Measurements from ENCODE around the gene COG7.
A peak's percentile ranks its signal among the peaks of the same experiment; 100 is the strongest.
"Not testable (repeated sequence)": the region's sequence is repeated elsewhere in the genome, so short reads cannot be mapped to it uniquely, and the experiment has no call there.

Gene COG7

DNA sequence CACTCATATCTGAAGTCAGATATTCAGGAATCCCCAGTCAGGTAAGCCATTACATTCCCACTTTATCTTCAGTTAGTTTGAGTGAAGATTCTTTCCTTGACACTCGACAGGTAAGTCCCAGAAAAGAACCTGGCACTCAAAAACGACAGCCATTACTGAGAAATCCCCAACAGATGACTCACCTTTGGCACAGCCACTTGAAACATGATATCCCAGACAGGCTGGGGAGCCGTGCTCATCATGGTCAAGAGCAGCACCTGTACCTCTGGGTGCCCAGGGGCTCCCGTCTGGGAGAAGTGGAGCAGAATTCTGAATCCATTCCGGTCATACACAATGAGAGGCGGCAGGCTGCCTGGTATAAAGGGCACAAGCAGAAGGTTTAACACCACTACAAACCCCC is 16.8 kb upstream of the COG7 start:
- DNase-seq (ENCODE audit: low read depth) = no peak

DNA sequence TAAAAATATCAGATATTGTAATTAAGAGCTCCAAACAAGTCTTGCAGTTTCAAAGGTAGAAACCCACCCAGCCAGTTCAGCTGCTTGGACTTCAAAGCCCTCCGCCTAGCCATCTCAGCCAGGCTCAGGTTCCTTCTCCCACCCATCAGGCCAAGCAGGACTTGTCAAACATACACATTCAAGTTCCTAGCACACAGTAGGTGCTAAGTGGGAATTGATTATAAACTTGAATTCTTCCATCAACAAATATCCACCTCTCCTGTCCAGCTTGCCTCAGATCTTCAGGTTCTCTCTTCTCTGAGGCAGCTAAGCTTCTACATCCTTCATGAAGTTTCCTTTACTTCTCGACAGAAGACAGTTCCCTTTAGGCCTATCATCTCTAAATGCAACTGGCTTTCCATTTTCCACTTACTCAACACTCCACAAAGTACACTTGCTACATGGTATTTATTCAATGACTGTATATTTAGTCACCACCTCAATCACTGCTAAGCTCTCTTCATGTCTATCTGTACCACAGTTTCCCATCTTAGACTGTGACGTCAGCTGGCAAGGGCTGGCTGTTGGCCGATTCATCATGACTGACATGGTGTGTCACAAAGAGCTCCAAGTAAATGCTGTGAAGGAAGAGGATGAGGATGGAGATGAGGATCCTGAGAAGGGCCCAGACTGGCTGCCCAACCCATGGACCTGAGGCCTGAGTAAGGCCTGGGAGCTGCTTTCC is 13.3 kb upstream of the COG7 start:
- DNase-seq (ENCODE audit: low read depth) = no peak

DNA sequence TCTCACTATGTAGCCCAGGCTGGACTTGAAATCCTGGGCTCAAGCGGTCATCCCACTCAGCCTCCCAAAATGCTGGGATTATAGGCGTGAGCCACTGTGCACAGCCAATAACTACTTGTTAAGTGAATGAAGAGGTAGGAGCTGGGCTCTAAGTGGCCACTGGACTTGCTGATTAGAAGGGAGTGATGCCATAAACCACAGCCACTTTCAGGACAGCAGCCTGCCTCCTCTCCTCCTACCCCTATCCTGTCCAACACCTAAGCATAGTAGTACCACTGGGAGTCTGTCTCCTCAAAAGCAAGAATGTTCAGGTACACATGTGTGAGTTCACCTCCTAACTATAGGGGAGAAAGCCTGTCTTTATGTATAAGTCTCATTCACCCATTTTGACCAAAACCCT is 12.2 kb upstream of the COG7 start:
- no peak for DNase-seq (ENCODE audit: low read depth)

DNA sequence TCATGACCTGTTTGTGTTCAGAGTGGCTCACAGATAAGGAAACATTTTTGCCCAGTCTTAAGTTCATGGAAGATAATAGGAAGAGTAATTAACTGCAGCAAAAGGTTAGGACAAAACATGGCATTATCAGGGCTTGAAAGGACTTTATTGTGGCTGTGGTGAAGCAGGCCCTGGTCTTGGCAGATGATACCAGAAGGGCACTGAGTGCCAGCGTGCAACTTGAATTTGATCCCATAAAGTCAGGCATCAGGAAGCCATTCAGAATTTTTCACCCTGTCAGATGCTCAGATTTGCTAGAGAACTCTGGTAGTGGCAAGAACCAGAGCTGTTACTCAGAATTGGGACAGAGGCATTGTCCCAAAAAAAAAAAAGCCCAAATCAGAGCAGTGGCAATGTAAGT is 11.2 kb upstream of the COG7 start:
- DNase-seq (ENCODE audit: low read depth) = no peak

DNA sequence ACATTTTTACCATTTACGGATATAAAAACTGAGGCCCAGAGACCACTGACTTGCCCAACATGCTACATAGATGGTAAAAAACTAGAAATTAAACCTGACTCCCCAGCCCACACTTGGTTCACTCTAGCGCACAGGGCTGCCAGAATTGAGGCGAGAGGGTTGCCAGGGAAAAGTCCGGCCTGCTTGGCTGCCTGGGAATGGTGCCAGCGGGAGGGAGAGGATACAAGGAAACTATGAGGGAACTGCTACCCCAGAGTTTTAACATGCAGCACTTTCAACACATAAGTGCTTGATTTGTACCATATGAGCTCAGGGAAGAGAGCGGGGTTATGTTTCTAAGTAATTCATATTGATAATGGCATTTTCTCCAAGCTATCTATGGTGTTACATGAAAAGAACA is 10.0 kb upstream of the COG7 start:
- DNase-seq (ENCODE audit: low read depth) = not testable (repeated sequence)

DNA sequence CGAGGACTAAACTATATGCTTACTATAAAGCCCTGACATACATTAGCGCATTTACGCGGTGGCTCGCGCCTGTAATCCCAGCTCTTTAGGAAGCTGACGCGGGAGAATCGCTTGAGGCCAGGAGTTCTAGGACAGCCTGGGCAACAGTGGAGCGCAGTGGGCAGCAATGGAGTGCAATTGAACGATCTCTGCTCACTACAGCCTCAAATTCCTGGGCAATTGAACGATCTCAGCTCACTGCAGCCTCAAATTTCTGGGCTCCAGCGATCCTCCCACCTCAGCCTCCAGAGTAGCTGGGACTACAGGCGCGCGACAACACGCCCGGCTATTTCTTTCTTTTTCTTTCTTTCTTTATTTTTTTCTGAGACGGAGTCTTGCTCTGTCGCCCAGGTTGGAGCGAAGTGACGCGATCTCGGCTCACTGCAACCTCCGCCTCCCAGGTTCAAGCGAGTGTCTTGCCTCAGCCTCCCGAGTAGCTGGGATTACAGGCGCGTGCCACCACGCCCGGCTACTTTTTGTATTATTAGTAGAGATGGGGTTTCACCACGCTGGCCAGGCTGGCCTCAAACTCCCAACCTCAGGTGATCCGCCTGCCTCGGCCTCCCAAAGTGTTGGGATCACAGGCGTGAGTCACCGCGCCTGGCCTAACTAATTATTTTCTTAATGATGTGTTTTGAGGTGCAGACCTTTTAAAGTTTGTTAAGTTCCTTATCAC is 506 bp upstream of the COG7 start:
- DNase-seq (ENCODE audit: low read depth) = no peak

DNA sequence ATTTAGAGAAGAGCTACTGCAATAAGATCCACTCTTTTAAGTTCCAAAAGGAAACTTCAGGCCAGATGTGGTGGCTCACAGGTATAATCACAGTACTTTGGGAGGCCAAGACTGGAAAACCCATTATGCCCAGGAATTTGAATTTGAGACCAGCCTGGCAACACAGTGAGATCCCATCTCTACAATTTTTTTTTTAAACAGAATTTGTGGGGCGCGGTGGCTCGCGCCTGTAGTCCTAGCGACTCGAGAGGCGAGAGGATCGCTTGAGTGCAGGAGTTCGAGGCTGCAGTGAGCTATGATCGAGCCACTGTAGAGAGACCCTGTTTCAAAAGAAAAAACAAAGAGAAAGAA is 793 bp downstream of the COG7 start:
- DNase-seq (ENCODE audit: low read depth) = no peak

DNA sequence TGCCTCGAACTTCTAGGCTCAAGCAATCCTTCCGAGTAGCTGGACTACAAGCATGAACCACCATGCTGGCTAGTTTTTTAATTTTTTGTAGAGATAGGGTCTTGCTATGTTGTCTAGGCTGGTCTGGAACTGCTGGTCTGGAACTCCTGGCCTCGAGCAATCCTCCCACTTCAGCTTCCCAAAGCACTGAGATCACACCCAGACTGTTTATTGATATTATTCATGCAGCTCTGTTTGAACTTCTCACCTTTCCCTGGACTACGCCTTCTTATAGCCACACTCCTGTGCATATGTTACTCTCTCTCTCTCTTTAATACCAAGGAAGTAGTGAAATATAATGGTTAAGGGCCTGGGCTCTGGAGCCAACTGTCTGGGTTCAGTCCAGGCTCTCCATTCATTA is 4.6 kb downstream of the COG7 start:
- no peak for DNase-seq (ENCODE audit: low read depth)

DNA sequence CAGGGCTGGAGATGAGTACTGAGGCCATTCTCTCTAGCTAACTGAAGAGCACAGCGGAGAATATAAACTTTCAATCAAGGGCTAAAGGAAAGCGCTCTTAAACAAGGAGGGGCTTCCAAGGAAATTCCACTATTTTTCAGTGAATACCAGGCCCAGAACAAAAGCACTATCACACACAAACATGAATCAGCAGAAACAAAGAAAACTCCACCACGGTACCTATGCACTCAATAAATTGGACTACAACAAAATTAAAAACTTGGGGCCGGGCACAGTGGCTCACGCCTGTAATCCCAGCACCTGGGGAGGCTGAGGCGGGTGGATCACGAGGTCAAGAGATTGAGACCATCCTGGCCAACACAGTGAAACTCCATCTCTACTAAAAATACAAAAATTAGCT is 15.4 kb downstream of the COG7 start:
- DNase-seq (ENCODE audit: low read depth) = not testable (repeated sequence)

DNA sequence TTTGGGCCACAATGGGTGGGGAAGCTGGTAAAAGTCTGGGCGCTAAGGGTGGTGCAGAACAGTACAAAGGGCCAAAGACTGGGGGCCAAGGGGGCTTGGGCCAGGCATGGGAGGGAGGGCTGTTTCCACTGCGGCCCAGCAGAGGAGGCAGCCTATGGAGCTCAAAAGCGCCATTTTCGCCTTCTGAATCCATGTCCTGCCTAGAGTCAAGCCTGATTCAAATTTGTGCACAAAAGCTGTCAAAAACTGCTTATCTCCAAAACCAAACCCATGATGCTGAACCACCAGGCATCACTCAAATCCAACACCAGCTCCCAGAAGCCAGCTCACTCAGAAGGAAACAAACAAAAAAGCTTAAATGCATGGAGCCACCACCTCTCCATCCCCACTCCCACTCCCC is 16.0 kb downstream of the COG7 start:
- no peak for DNase-seq (ENCODE audit: low read depth)

DNA sequence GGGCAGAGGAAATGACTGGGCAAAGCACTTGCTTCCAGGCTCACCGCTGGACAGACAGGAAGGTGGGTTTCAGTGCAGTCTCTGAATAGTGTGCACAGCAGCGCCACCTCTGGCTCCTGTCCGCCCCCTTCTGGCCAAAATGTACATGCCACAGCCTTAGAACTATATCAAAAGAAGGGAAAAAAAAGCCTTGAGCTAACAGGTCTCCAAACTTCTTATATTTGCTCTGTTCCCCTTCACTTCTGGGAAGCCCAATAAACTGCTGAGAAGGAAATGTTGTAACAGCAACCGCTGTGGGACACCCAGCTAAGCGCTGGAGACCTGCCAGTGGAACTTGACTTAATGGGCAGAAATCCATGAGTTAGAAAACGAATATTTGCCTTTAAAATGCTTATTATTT is 17.5 kb downstream of the COG7 start:
- peak; percentile 45 for DNase-seq (ENCODE audit: low read depth)

DNA sequence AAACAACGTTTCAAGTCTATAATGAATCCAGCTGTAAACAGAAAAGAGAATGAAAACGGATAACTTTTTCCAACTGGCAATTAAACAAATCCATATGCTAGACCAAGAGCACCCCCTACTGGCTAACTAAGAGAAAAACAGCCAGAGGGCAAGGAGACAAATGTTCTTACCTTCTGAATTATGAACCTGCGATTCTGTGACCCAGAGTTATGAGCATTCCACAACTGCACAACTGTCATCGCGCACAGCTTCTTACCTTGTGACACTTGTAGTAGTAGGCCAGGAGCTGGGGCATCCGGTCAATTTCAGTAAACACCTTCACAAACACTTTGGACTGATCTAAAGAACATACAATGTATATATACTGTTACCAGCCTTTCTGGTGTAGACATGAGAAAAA is 18.6 kb downstream of the COG7 start:
- no peak for DNase-seq (ENCODE audit: low read depth)

DNA sequence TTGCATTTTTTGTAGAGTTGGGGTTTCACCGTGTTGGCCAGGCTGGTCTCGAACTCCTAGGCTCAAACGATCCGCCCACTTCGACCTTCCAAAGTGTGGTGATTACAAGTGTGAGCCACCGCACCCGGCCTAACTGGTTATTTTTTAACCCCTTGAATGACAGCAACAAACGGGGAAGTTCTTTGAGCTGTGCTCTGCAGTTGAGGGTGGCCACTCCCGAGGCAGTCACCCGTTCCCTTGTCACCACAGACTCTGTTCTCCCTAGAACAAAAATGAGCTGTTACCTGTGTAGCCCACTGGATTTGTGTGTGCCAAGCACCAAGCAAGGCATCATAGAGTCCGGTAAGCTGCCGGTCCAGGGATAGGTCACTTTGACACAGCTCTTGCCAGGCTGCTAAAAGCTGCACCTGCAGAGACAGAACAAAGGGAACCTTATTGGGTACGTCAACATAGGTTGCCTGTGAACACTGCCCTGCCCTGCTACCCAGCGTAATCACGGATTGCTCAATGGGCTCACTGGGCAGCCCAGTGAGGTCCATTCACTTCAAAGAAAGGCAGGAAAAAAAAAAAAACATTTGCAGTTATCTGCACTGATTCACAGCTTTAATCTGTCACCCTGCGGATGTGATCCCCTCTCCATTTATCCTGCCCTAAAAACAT is 19.6 kb downstream of the COG7 start:
- no peak for DNase-seq (ENCODE audit: low read depth)

DNA sequence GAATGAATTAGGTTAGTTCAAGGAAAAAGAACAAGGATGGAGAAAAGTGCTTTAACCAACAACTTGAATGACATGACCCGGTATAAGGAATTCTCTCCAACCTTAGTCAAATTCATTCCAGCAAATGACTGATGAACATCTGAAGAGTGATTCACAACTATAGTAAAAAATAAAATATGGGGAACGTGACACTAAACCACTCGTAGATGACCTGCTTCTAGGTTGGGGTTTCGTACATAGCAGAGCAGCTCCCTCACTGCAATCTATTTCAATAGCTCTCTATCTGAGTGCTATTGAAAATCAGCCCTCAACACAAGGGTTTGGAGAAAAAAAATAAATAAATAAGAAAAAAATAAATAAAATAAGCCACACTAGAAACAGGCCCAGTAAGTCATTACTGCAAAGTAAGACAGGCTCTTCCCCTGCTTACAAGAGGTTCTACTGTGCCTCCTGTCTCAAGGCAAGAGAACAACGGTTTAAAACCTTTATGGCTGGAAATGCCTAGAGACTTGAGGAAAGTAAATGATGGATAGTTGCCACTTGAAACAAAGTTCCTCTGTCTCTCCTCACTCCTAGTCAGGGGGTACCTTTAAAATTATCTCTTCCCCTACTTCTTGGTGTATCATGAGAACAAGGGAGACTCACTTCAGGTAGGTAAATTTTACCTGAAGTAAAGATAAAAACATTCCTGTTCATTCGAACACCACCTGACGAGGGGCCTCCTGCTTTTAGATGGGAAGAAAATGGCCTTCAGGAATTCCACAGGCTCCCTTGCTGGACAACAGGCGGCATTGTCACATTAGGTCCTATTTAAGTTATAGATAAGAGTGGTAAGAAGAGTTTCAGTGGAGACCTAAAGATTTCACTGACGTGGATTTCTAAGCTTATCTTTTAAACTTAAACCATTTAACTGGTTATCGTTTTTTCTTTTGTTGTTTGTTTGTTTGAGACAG is 20.5 kb downstream of the COG7 start:
- no peak for DNase-seq (ENCODE audit: low read depth)

DNA sequence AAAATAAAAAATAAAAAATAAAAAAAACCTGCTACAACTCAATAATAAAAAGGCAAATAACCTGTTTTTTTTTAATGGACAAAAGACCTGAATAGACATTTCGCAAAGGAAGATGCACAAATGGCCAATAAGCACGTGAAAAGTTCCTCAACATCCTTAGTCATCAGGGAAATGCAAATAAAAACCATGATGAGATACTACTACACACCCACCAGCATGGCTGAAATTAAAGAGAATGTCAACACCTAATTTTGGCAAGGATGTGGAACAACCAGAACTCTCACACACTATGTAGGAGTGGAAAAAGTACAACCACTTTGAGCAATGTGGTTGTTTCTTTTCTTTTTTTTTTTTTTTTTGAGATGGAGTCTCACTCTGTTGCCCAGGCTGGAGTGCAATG is 24.6 kb downstream of the COG7 start:
- DNase-seq (ENCODE audit: low read depth) = no peak

DNA sequence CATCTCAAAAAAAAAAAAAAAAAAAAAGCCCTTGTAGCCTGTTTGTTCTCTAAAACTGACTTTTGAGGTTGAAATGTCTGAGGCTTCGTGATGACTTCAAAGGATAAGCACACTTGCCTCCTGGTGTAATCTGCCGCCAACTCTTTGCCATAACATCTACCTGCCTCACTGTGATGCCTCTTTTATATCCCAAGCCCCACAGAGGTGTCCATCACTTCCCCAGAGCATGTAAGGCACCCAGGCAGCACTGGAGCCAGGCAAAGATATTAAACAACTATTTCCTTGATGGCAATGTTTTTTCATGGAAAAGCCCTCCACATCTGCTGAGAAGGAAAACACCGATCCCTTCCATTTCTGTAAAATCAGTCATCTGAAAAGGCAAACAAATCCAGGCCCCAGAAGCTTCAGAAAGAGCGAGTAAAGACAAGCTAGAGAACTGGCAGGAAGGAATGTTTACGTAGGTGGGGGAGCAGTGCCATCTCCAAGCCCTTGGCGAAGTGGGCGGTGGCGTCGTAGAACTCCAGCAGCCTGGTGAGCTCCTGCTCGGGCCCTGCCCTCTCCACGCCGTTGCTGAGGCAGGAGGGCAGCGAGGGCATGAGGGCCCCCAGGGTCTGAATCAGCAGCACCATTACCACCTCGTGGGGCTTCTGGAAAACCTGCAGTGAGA is 28.6 kb downstream of the COG7 start:
- DNase-seq (ENCODE audit: low read depth) = no peak

DNA sequence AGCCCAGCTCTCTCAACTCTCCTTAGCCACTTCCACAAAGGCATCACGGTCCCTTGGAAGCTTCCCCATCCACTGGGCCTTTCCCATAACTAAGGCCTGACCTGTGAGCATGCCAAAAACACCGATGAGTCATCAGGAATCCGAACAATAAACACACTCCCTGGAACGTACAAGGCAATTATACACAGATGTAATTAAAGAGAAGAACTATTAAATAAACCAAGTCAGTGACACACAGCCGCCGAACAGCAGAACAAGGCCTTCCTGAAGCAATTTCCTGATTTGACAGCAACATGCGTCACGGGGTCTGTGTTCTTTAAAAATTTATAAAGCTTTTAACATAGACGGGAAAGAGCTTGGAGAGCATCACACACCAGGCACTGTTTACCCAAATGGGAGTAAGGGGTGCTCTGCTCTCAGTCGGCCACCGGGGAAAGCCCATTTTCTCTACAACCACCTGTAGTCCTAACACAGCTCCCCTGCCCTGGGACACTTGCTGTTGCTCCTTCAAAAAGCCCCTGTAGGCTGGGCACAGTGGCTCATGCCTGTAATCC is 29.4 kb downstream of the COG7 start:
- no peak for DNase-seq (ENCODE audit: low read depth)

DNA sequence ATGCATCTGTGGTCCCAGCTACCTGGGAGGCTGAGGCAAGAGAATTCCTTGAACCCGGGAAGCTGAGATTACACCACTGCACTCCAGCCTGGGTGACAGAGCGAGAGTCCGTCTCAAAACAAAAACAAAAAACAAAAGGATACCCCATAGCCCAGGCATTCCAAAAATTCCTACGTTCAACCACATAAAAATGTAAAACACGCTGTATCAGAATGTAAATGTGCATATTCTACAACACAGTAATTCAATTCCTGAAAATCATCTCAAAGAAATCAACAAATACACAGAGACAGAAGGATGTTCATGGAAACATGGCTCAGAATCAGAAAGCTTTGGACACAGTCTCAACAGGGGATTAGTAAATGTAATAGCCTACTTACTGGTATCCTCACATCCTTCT is 33.0 kb downstream of the COG7 start:
- DNase-seq (ENCODE audit: low read depth) = no peak

DNA sequence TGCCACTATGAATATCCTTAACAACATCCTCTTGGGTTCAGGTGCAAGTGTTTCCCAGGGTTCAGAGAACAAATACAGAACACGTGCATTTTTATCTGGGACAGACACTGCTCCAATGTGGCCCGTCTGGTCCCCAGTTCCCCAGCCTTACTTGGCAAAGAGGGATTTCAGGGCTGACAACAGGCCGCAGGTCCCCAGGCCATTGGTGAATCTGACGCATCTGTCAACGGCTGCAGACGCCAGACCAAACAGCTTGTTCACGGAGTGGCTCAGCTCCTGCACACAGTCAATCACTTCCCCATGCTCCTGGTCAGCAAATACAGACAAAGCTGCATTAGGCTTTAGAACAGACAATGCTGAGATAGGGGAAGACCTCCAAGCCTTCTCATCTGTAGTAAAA is 36.2 kb downstream of the COG7 start:
- no peak for DNase-seq (ENCODE audit: low read depth)

DNA sequence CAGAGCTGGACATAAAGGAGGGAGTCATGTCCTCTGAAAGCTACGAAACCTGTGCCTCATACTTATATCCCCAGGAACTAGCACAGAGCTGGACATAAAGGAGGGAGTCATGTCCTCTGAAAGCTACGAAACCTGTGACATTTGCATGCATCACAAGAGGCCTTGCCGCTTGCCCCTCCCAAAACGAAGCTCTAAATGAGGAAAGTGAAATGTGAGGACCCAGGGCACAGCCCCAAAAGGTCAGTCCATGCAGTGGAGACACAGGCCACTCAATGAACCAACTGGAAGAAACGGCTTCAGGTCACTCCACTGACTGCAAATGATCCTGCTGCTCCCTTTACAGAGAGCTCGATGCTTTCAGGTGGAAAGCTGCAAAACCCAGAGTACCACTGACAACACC is 38.3 kb downstream of the COG7 start:
- DNase-seq (ENCODE audit: low read depth) = no peak

DNA sequence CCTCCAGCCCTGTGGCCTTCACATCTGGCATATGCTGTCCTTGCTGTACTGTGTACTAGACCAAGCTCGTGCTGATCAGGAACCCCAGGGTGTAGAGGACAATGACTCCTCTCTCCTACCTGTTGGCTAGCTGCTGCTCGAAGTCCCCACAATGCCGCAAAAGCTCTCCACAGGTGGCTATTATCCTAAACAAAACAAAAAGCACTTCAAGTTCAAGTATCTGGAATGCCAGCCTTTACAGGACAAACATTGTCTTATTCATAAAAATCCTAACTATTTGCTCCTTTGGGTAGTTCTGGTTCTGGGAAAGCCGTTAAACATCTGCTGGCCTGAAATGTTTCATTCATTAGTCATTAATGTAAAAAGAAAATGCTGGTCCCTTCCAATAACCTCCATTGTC is 42.8 kb downstream of the COG7 start:
- no peak for DNase-seq (ENCODE audit: low read depth)

DNA sequence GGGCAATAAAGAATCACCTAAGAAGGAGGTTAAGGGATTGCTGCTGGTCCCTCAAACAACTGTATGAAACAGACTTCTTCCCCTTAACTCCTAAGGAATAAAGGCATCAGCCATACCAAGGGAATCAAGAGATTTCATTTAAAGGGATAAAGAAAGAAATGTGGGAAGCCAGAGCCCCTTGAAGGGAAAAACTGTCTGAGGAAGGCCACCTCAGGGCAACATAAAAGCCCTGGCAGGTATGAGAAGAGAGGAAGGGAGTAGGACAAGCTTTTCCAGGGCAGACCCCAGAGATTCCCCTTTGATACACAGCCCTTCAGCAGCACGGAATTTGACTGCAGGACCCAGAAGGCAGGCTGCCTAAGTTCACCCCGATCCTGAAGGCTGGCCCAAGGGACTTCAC is 43.5 kb downstream of the COG7 start:
- no peak for DNase-seq (ENCODE audit: low read depth)
